Spleen (tissue), 11 donors: ENCODE data around the gene LDLRAD4. TPM values are rescaled to one million over a fixed set of nuclear protein-coding genes. Genes with fewer than 3 reads are reported as not detected.

Experiments used
- DNase-seq: peaks from one replicate; pipeline ENCODE4 v3.0.0-alpha.2; 2020
- H3K27ac ChIP-seq, 8 donors: fragments of 200-600 bp; sonication (generic) in 7 of 8; 1 replicate in 4 of 8; 2 replicates in 4 of 8; pipeline versions ENCODE4 v1.5.0 to v1.8.0; 2016 to 2021; ENCODE audit warnings: inconsistent platforms in 4 of 8, mild to moderate bottlenecking in 4 of 8, moderate library complexity in 1 of 8
- H3K27me3 ChIP-seq, 7 donors: fragments of 200-600 bp; sonication (generic) in 6 of 7; replicated peaks in 1 of 7; 1 replicate in 4 of 7; 2 replicates in 3 of 7; pipeline versions ENCODE4 v1.5.0 to v1.8.0; 2016 to 2021; ENCODE audit warnings: inconsistent platforms in 3 of 7, mild to moderate bottlenecking in 1 of 7
- H3K36me3 ChIP-seq, 6 donors: fragments of 200-600 bp; sonication (generic) in 5 of 6; 1 replicate in 4 of 6; 2 replicates in 2 of 6; pipeline versions ENCODE4 v1.5.0 to v1.8.0; 2016 to 2021; ENCODE audit warnings: inconsistent platforms in 2 of 6
- H3K4me1 ChIP-seq, 6 donors: fragments of 200-600 bp; sonication (generic) in 5 of 6; 1 replicate in 3 of 6; 2 replicates in 3 of 6; pipeline versions ENCODE4 v1.5.0 to v1.8.0; 2016 to 2021; ENCODE audit warnings: inconsistent platforms in 3 of 6
- H3K4me3 ChIP-seq, 8 donors: fragments of 200-600 bp; sonication (generic) in 7 of 8; 1 replicate in 4 of 8; 2 replicates in 4 of 8; pipeline versions ENCODE4 v1.5.0 to v1.8.0; 2016 to 2021; ENCODE audit warnings: inconsistent platforms in 4 of 8, mild to moderate bottlenecking in 4 of 8, moderate library complexity in 2 of 8
- H3K9me3 ChIP-seq, 8 donors: fragments of 200-600 bp; sonication (generic) in 7 of 8; 1 replicate in 4 of 8; 2 replicates in 4 of 8; pipeline versions ENCODE4 v1.5.0 to v1.8.0; 2016 to 2021; ENCODE audit warnings: inconsistent platforms in 4 of 8
- POLR2A ChIP-seq, 3 donors: fragments of 450-650 bp; IDR thresholded peaks; one replicate each; pipeline ENCODE4 v1.5.1; 2017; ENCODE audit warnings: antibody characterized with exemption in 3 of 3, mild to moderate bottlenecking in 1 of 3
- POLR2AphosphoS5 ChIP-seq, 3 donors: sonication (generic); formaldehyde crosslinking; IDR thresholded peaks; one replicate each; pipeline ENCODE4 v1.5.1; 2017; ENCODE audit warnings: antibody characterized with exemption in 3 of 3
- WGBS, 5 donors: extraction: QIAGEN DNeasy Blood & Tissue Kit in 3 of 5; methylation state at CpG; one replicate each; pipeline versions ENCODE4 v1.1.5 to v1.1.7; 2013 to 2018; 5-methylcytosine and 5-hydroxymethylcytosine counted together
- intact Hi-C: fragments of 100-400 bp; cut with DNase I; formaldehyde crosslinking; loops from one replicate; pipeline ENCODE4 v1.15.0; 2023; ENCODE audit warnings: low total_unique reads
- polyA plus RNA-seq, 3 donors: library from polyadenylated mRNA; stranded (reverse); fragments of 200-250 nt; gene quantifications; one replicate each; pipeline ENCODE4 v1.2.1, GENCODE V29; 2013
- total RNA-seq, 7 donors: library from RNA; depleted of rRNA in 3 of 7; stranded (reverse); fragments of >200 nt in 3 of 7; fragmentation: NEBNext Ultra II Directional in 4 of 7; extraction: Animal tissue kit (Norgen Biotek cat#: 25700) in 4 of 7; gene quantifications; one replicate each; pipeline versions ENCODE4 v1.1.0 to v1.2.1, GENCODE V29; 2016 to 2021
- TF ChIP-seq, protein P1 (sequence below), 11 experiments: fragments of 200-600 bp in 7 of 11; fragments of 450-650 bp in 4 of 11; sonication (generic) in 4 of 11; IDR thresholded peaks in 8 of 11; conservative IDR thresholded peaks in 3 of 11; 1 replicate in 7 of 11; 2 replicates in 4 of 11; pipeline versions ENCODE4 v1.4.0 to v1.8.0; 2016 to 2021; ENCODE audit warnings: antibody characterized with exemption in 11 of 11, inconsistent platforms in 4 of 11, mild to moderate bottlenecking in 1 of 11
- donor health status: healthy with polysubstance abuse.
- donor health status: DM: no; HTN: no; CAD: no; lungs with moderate emphysema.
- donor health status: DM: no; HTN: no; CAD: no.
- donor health status: Bipolar disorder and iron deficiency.
- donor health status: healthy.
- donor health status: DM: no; HTN: no; CAD: no.
- donor health status: DM: yes; HTN: yes; CAD: no.

The LDLRAD4 gene
- total and polyA plus RNA-seq, 10 donors = 4.5 to 80.8 (median 46.4) TPM

DNA sequence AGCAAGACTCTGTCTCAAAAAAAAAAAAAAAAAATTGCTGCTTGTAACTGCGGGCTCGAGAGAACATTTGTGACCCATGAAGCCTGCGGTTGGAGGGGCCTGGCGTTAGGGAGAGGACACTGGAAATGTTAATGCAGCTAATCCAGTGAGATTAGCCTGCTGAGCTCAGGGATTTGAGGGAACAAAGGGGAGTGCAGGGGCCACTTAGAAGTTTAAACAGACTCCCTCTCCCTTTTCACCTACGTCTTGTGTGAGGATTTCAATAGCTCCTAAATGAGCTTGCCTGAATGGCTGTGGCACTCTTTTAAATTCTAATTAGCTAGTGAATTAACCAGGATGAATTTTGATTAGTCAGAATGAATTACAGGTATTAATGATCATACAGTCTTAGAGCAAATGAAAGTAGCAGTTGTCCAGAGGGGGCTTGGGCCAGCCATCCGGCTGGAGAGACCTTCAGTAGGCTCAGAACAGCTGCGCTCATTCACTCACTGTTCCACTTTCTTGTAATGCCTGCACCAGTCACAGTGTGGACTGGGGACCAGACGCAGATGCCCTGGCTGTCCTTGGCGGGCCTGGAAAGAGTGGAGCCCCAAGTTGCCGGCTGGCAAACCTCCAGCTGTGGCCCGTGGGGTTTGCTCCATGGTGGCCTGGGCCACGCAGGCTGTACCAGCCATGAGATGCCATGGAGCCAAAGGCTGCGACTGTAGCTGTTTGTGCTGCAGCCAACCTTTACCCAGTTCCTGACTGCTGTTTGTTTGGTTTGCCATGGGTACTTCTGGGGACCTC lies 20.8 kb downstream of the LDLRAD4 start:
- WGBS, 5 donors = 91 to 95% (median 93%) methylated on average over 10 to 13 of the region's 13 CpGs
- peak; percentile 49 for DNase-seq
- intact Hi-C loops = no loop called here
- TF ChIP-seq, protein P1, sequence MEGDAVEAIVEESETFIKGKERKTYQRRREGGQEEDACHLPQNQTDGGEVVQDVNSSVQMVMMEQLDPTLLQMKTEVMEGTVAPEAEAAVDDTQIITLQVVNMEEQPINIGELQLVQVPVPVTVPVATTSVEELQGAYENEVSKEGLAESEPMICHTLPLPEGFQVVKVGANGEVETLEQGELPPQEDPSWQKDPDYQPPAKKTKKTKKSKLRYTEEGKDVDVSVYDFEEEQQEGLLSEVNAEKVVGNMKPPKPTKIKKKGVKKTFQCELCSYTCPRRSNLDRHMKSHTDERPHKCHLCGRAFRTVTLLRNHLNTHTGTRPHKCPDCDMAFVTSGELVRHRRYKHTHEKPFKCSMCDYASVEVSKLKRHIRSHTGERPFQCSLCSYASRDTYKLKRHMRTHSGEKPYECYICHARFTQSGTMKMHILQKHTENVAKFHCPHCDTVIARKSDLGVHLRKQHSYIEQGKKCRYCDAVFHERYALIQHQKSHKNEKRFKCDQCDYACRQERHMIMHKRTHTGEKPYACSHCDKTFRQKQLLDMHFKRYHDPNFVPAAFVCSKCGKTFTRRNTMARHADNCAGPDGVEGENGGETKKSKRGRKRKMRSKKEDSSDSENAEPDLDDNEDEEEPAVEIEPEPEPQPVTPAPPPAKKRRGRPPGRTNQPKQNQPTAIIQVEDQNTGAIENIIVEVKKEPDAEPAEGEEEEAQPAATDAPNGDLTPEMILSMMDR (IDR thresholded peaks at IDR 0.05 in 8 of 11, conservative IDR thresholded peaks at IDR 0.05 in 3 of 11) = no peak
- TF ChIP-seq POLR2AphosphoS5 (IDR thresholded peaks at IDR 0.05) (no peak), POLR2A (IDR thresholded peaks at IDR 0.05) (no peak)
- H3K4me3 ChIP-seq = no peak overlapping the region
- H3K4me1 ChIP-seq = peaks cover 0 to 4% (median 0%) of the 10 kb centered on the region in 6 donors
- no peaks in the 10 kb centered on the region for H3K27me3 ChIP-seq
- H3K9me3 ChIP-seq = no peaks in the 10 kb centered on the region
- H3K36me3 ChIP-seq = no peaks in the 10 kb centered on the region
- no peak overlapping the region for H3K27ac ChIP-seq

DNA sequence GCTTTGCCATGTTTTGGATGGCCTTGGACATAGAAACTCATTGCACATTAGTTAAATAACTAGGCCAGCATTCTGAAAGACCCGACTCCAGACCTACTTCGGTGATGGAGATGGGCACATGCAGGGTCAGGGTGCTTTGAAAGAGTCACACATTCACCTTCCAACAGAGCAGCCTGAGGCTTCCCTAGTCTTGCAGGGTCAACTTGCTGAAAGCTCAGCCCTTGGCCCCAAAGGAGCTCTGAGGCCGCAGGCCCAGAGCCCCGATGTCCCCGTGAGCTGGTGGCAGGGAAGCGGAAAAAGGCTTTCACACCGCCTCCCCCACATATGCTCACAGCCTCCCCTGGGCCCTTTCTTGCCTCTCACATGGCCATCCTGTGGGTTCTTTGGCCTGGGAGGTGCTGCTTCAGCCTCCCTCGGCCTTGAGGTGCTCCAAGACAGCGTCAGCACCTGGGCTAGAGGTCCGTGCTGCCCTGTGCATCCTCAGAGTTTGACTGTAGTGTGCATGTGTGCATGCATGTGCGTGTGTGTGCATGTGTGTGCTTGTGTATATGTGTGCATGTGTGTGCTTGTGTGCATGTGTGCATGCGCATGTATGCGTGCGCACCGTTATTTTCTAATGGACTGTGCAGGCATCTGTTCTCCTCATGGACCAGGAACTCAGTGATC lies 21.6 kb downstream of the LDLRAD4 start:
- Histone ChIP-seq H3K27ac (no peak overlapping the region), H3K27me3 (no peaks in the 10 kb centered on the region), H3K9me3 (no peaks in the 10 kb centered on the region), H3K4me1 (peaks cover 0 to 4% (median 0%) of the 10 kb centered on the region in 6 donors), H3K4me3 (no peak overlapping the region), H3K36me3 (no peaks in the 10 kb centered on the region)
- TF ChIP-seq, protein P1 (IDR thresholded peaks at IDR 0.05 in 8 of 11, conservative IDR thresholded peaks at IDR 0.05 in 3 of 11) = no peak
- TF ChIP-seq POLR2AphosphoS5 (IDR thresholded peaks at IDR 0.05) = no peak
- no peak for TF ChIP-seq POLR2A (IDR thresholded peaks at IDR 0.05)
- DNase-seq = peak; percentile 39
- intact Hi-C loops = no loop called here
- WGBS, 5 donors = 86 to 93% (median 92%) methylated on average over 13 to 15 of the region's 15 CpGs

DNA sequence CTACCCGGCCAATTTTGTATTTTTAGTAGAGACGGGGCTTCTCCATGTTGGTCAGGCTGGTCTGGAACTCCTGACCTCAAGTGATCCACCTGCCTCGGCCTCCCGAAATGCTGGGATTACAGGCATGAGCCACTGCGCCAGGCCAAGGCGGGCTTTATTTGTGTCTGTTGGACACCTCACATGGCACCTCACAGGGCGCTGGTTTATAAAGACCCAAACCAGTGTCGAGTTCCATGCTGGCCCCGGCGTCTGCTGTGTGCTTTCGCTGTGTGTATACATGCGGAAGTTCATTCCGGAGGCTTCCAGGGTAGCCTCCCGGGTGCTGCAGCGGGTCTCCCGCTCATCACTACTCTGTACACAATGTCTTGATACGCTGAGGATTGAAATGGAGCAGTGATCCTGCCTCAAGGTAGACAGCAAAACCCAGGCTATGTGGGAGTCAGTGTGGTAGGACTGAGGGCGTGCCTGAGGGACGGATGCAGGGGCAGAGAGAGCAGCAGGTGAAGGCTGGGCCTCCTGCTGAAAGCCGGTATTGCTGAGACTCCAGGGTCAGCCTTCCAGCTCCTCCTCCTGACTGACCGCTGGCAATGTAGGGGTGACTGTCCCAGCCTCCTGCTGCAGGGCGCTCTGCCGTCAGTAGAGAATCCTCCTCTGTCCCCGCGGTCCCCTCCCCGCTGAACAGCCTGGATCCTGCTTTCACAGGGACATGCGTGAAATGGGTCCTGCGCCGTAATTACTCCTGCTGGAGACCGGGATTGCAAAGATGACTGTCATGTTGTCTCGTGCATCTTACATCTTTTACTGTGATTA lies 22.7 kb downstream of the LDLRAD4 start:
- 93 to 97% (median 96%) methylated on average over 19 to 31 of the region's 31 CpGs for WGBS, 5 donors
- H3K27ac ChIP-seq = no peak overlapping the region

More for the DNA sequence above, 22.7 kb downstream of the LDLRAD4 start:
- Histone ChIP-seq H3K9me3 (no peaks in the 10 kb centered on the region), H3K36me3 (no peaks in the 10 kb centered on the region), H3K4me3 (no peak overlapping the region), H3K4me1 (peaks cover 0 to 2% (median 0%) of the 10 kb centered on the region in 6 donors), H3K27me3 (no peaks in the 10 kb centered on the region)
- DNase-seq = peak; percentile 62
- TF ChIP-seq, protein P1 (IDR thresholded peaks at IDR 0.05 in 8 of 11, conservative IDR thresholded peaks at IDR 0.05 in 3 of 11) = no peak
- TF ChIP-seq POLR2AphosphoS5 (IDR thresholded peaks at IDR 0.05) (no peak), POLR2A (IDR thresholded peaks at IDR 0.05) (no peak)
- intact Hi-C loops = no loop called here
